Superior temporal gyrus (tissue), 1 donor: ENCODE measurements around the gene MYOC.
"Not testable (repeated sequence)": the region's sequence is repeated elsewhere in the genome, so short reads cannot be mapped to it uniquely, and the experiment has no call there.

Experiments
- DNase-seq: peaks from one replicate; pipeline ENCODE4 v3.0.0-alpha.2; 2016; ENCODE audit errors: extremely low spot score

Gene MYOC

DNA sequence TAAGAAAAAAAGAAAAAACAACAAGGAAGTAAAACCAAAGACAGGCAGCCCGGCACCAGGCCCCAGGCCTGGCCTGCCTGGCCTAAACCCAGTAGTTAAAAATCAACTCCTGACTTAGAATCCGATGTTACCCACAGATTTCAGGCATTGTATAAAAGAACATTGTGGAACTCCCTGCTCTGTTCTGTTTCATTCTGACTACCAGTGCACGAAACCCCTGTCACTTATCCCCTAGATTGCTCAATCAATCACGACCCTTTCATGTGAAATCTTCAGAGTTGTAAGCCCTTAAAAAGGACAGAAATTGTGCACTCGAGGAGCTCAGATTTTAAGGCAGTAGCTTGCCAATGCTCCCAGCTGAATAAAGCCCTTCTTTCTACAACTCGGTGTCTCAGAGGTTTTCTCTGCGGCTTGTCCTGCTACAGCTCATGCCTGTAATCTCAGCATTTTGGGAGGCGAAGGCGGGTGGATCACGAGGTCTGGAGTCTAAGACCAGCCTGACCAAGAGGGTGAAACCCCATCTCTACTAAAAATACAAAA, 46.0 kb downstream of the MYOC start:
- DNase-seq: no peak

DNA sequence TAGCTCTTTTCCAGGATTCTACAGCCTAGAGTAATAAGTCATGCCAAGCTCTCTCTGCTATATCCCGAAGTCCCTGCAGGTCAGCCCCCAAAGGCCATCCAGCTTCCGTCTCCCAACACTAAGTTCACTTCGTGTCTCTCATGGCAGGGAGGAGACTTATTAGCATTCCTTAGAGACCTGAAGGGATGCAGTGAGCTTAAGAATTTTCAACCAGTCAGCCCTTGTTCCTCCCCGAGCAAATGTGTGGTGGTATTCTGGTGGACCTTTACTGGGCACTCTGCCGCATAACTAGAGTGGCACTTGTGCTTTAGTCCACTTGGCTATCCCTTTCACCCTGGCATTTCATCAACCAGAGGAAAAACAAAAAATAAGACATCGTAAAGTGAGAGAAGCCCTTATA, 49.4 kb downstream of the MYOC start:
- not testable (repeated sequence) for DNase-seq

GRCh38 chr1:171600862-171601261, 51.6 kb downstream of the MYOC start:
- DNase-seq: no peak

- not testable (repeated sequence) for DNase-seq
Observed at GRCh38 chr1:171600310-171600709, 52.2 kb downstream of the MYOC start.

- no peak for DNase-seq
Observed at GRCh38 chr1:171597203-171597602, 55.3 kb downstream of the MYOC start.

- no peak for DNase-seq
Observed at GRCh38 chr1:171596705-171597104, 55.8 kb downstream of the MYOC start.

- DNase-seq: no peak
Observed at GRCh38 chr1:171596119-171596518, 56.4 kb downstream of the MYOC start.

DNA sequence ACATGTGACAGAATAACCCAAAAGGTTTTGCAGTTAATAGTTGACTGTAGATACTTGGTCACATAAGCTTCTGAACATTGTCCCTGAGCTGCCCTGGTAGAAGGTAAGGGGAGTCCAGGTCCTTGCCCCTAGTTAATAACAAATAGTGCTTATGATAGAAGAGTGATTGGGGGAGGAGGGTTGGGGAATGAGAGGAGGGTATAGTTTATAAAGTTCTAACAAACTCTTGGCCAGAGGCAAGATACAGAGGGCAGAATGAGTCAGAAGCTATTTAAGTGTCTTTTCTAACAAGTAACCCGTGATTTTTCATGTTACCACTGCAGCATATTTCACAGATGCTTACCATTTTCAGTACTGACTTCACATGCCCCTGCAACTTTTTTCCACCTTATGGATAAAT, 57.2 kb downstream of the MYOC start:
- DNase-seq: no peak

GRCh38 chr1:171590022-171590421, 62.5 kb downstream of the MYOC start:
- DNase-seq: no peak

DNA sequence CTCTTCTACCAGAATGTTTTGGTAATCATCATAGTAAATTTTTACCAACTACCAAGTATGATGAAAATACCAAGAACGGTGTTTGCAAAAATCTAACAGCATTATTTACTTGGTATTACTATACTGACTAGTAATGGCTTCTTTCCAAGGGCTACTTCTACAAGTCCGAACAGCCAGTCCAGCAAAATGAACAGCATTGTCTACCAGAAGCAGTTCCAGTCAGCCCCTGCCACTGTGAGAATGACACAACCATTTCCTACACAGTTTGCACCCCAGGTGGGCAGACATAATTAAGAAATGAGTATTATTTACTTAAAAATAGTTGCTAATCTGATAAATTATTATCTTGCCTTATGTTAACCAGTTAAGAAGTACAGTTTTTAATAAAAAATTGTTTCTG, 64.3 kb downstream of the MYOC start:
- DNase-seq: peak; percentile 44

DNA sequence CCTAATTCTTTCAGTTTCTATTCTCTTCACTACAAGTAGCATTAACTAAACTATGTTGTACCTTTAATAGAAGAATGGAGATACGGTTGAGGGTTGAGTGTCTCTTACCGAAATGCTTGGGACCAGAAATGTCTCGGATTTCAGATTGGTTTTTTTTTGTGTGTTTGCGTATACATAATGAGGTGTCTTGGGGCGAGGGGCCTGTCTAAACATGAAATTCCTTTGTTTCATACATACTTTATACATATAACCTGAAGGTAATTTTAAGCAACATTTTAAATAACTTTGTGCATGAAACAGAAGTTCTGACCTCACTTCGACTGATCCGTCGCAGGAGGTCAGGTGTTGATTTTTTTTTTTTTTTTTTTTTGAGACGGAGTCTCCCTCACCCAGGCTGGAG, 66.8 kb downstream of the MYOC start:
- DNase-seq: no peak
